HG03558 (cell line): ENCODE data around the gene TBC1D2.
"Not testable (repeated sequence)": the region's sequence is repeated elsewhere in the genome, so short reads cannot be mapped to it uniquely, and the experiment has no call there.

Source experiments
- ATAC-seq: cut with Tn5 transposase; IDR thresholded peaks from one replicate; pipeline ENCODE4 v1.9.1; 2021; ENCODE audit warnings: moderate number of reproducible peaks; ENCODE audit not compliant: unreplicated experiment; ENCODE audit errors: extremely low read depth

Gene TBC1D2

GRCh38 chr9:98255578-98256296 lies at the start of gene TBC1D2:
Gene TBC1D2, minus strand, starts transcription at chr9:98255649. Its CDS starts 108 bp downstream, at chr9:98255541.
- ATAC-seq: peak; percentile 77

- no peak for ATAC-seq
Measured at GRCh38 chr9:98304381-98304780, 48.9 kb upstream of the TBC1D2 start.

- ATAC-seq: no peak
Measured at GRCh38 chr9:98303633-98304125, 48.2 kb upstream of the TBC1D2 start.

- no peak for ATAC-seq
Measured at GRCh38 chr9:98302938-98303632, 47.6 kb upstream of the TBC1D2 start.

GRCh38 chr9:98302150-98302549 lies 46.7 kb upstream of the TBC1D2 start:
- no peak for ATAC-seq

GRCh38 chr9:98300611-98301010 lies 45.2 kb upstream of the TBC1D2 start:
- ATAC-seq: no peak

GRCh38 chr9:98298476-98298875 lies 43.0 kb upstream of the TBC1D2 start:
- no peak for ATAC-seq

GRCh38 chr9:98295824-98296223 lies 40.4 kb upstream of the TBC1D2 start:
- ATAC-seq: no peak

- no peak for ATAC-seq
Measured at GRCh38 chr9:98291820-98292219, 36.4 kb upstream of the TBC1D2 start.

- ATAC-seq: no peak
Measured at GRCh38 chr9:98290411-98290810, 35.0 kb upstream of the TBC1D2 start.

- ATAC-seq: no peak
Measured at GRCh38 chr9:98289614-98290201, 34.3 kb upstream of the TBC1D2 start.

- no peak for ATAC-seq
Measured at GRCh38 chr9:98288881-98289280, 33.4 kb upstream of the TBC1D2 start.

- ATAC-seq: no peak
Measured at GRCh38 chr9:98287384-98287783, 31.9 kb upstream of the TBC1D2 start.

- ATAC-seq: no peak
Measured at GRCh38 chr9:98285446-98285845, 30.0 kb upstream of the TBC1D2 start.

- no peak for ATAC-seq
Measured at GRCh38 chr9:98284754-98285153, 29.3 kb upstream of the TBC1D2 start.

- ATAC-seq: not testable (repeated sequence)
Measured at GRCh38 chr9:98283143-98283542, 27.7 kb upstream of the TBC1D2 start.

GRCh38 chr9:98281281-98281680 lies 25.8 kb upstream of the TBC1D2 start:
- ATAC-seq: no peak

GRCh38 chr9:98280574-98280973 lies 25.1 kb upstream of the TBC1D2 start:
- no peak for ATAC-seq

GRCh38 chr9:98280162-98280561 lies 24.7 kb upstream of the TBC1D2 start:
- no peak for ATAC-seq

GRCh38 chr9:98276907-98277469 lies 21.5 kb upstream of the TBC1D2 start:
- ATAC-seq: no peak

GRCh38 chr9:98275159-98275558 lies 19.7 kb upstream of the TBC1D2 start:
- no peak for ATAC-seq
